ENCODE measurements around the gene MRPL57.
"Not testable (repeated sequence)": the region's sequence is repeated elsewhere in the genome, so short reads cannot be mapped to it uniquely, and the experiment has no call there.

DNA sequence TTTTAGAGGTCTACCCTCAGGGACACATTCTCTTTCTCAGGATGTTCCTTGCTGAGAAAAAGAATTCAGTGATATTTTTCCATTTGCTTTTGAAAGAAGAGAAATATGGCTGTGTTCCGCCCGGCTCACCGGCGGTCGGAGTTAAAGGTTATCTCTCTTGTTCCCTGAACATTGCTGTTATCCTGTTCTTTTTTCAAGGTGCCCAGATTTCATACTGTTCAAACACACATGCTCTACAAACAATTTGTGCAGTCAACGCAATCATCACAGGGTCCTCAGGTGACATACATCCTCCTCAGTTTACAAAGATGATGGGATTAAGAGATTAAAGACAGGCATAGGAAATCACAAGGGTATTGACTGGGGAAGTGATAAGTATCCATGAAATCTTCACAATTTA, 40.6 kb upstream of the MRPL57 start:
- TF ChIP-seq POLR2A (IDR thresholded peaks at IDR 0.05; ENCODE audit: low read depth, low read length); TAF1 (IDR thresholded peaks at IDR 0.05; ENCODE audit: borderline replicate concordance, low read depth, low read length); POLR2AphosphoS5 (IDR thresholded peaks at IDR 0.05; ENCODE audit: low read depth, low read length): not testable (repeated sequence)

Measured in GM12892 (cell line).